Gastroesophageal sphincter (tissue), 4 donors: Measurements from ENCODE around the gene KIRREL3. TPM values are rescaled to one million over a fixed set of nuclear protein-coding genes. Genes with fewer than 3 reads are reported as not detected.

Experiments used
- ATAC-seq: fragments of 150-250 bp; one replicate; pipeline ENCODE4 v1.9.1; 2016; ENCODE audit warnings: mild to moderate bottlenecking, moderate library complexity
- H3K27ac ChIP-seq, 4 donors: fragments of 200-600 bp; sonication (generic) in 3 of 4; 1 replicate in 3 of 4; 2 replicates in 1 of 4; pipeline ENCODE4 v1.5.1; 2016 to 2019
- H3K27me3 ChIP-seq: fragments of 200-600 bp; sonication (generic); one replicate; pipeline ENCODE4 v1.5.1; 2019
- H3K36me3 ChIP-seq, 2 donors: fragments of 200-600 bp; sonication (generic); one replicate each; pipeline ENCODE4 v1.5.1; 2019; ENCODE audit warnings: control low read depth in 1 of 2
- H3K4me1 ChIP-seq, 3 donors: fragments of 200-600 bp; sonication (generic); 1 replicate in 2 of 3; 2 replicates in 1 of 3; pipeline ENCODE4 v1.5.1; 2016 to 2019; ENCODE audit warnings: control low read depth in 2 of 3
- H3K4me3 ChIP-seq, 2 donors: fragments of 200-600 bp; sonication (generic); one replicate each; pipeline ENCODE4 v1.5.1; 2019; ENCODE audit warnings: mild to moderate bottlenecking in 1 of 2, moderate library complexity in 1 of 2
- H3K9me3 ChIP-seq, 3 donors: fragments of 200-600 bp; sonication (generic); one replicate each; pipeline ENCODE4 v1.5.1; 2017 to 2019; ENCODE audit warnings: control low read depth in 2 of 3
- EP300 ChIP-seq: sonication (generic); formaldehyde crosslinking; IDR thresholded peaks from one replicate; pipeline ENCODE4 v1.6.1; 2017; ENCODE audit warnings: antibody characterized with exemption, mild to moderate bottlenecking
- POLR2A ChIP-seq, 2 donors: fragments of 450-650 bp; IDR thresholded peaks; one replicate each; pipeline ENCODE4 v1.6.1; 2017; ENCODE audit warnings: antibody characterized with exemption in 2 of 2, mild to moderate bottlenecking in 2 of 2, moderate library complexity in 1 of 2
- POLR2AphosphoS5 ChIP-seq: sonication (generic); formaldehyde crosslinking; IDR thresholded peaks from one replicate; pipeline ENCODE4 v1.6.1; 2017; ENCODE audit warnings: antibody characterized with exemption
- WGBS, 2 donors: methylation state at CpG; one replicate each; pipeline ENCODE4 v1.1.5; 2018; ENCODE audit warnings: low coverage in 1 of 2; 5-methylcytosine and 5-hydroxymethylcytosine counted together
- total RNA-seq, 4 donors: library from RNA; depleted of rRNA; stranded (reverse); fragments of >200 nt; gene quantifications; one replicate each; pipeline ENCODE4 v1.1.0, GENCODE V29; 2016
- TF ChIP-seq, protein P1 (sequence below), 4 experiments: fragments of 200-600 bp in 2 of 4; fragments of 450-650 bp in 2 of 4; sonication (generic) in 1 of 4; IDR thresholded peaks; one replicate each; pipeline ENCODE4 v1.5.1; 2017 to 2019; ENCODE audit warnings: antibody characterized with exemption in 4 of 4, mild to moderate bottlenecking in 2 of 4, moderate library complexity in 2 of 4

Gene KIRREL3
- total RNA-seq, 4 donors from 2014 or later, result 0.54 to 3.9 (median 1.4) TPM

GRCh38 chr11:126840201-126840886 is 160.2 kb downstream of the KIRREL3 start:
- Histone ChIP-seq H3K9me3 (no peaks in the 10 kb centered on the region), H3K4me1 (no peaks in the 10 kb centered on the region), H3K27ac (no peak overlapping the region), H3K36me3 (no peaks in the 10 kb centered on the region), H3K27me3 (peaks cover 13% of the 10 kb centered on the region), H3K4me3 (no peak overlapping the region)
- 60 to 68% methylated on average over 7 of the region's 7 CpGs for WGBS, 2 donors
- no peak for TF ChIP-seq POLR2AphosphoS5
- TF ChIP-seq, protein P1, sequence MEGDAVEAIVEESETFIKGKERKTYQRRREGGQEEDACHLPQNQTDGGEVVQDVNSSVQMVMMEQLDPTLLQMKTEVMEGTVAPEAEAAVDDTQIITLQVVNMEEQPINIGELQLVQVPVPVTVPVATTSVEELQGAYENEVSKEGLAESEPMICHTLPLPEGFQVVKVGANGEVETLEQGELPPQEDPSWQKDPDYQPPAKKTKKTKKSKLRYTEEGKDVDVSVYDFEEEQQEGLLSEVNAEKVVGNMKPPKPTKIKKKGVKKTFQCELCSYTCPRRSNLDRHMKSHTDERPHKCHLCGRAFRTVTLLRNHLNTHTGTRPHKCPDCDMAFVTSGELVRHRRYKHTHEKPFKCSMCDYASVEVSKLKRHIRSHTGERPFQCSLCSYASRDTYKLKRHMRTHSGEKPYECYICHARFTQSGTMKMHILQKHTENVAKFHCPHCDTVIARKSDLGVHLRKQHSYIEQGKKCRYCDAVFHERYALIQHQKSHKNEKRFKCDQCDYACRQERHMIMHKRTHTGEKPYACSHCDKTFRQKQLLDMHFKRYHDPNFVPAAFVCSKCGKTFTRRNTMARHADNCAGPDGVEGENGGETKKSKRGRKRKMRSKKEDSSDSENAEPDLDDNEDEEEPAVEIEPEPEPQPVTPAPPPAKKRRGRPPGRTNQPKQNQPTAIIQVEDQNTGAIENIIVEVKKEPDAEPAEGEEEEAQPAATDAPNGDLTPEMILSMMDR (IDR thresholded peaks at IDR 0.05), result no peak
- no peak for TF ChIP-seq EP300
- no peak for TF ChIP-seq POLR2A (IDR thresholded peaks at IDR 0.05)
- no peak for ATAC-seq

DNA sequence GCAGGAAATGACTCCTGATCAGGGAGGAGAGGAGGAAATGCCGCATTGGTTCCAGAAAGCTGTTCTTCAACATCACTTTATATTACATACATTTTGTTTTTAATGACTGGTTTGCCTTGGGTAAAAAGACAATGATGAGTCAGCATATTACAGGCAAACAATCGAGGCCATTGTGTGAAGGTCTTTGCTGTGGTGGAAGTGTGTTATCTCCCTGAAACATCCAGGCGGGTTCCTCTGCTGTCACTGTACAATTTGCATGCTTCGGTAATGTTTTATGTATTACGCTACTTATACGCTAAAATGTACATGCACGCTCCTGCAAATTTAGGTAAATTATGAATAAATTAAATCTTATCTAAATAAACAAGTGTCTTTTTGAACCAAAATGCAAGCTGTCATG is 161.1 kb downstream of the KIRREL3 start:
- H3K27ac ChIP-seq, result no peak overlapping the region
- no peak overlapping the region for H3K4me3 ChIP-seq
- no peaks in the 10 kb centered on the region for H3K4me1 ChIP-seq
- H3K36me3 ChIP-seq, result no peaks in the 10 kb centered on the region
- 67 to 74% methylated on average over 7 of the region's 7 CpGs for WGBS, 2 donors
- TF ChIP-seq POLR2A (IDR thresholded peaks at IDR 0.05) (no peak), EP300 (no peak), POLR2AphosphoS5 (no peak)
- TF ChIP-seq, protein P1 (IDR thresholded peaks at IDR 0.05), result no peak
- peaks cover 17% of the 10 kb centered on the region for H3K27me3 ChIP-seq
- no peaks in the 10 kb centered on the region for H3K9me3 ChIP-seq
- ATAC-seq, result no peak

GRCh38 chr11:126838779-126839178 is 161.8 kb downstream of the KIRREL3 start:
- Histone ChIP-seq H3K36me3 (no peaks in the 10 kb centered on the region), H3K27ac (no peak overlapping the region), H3K4me3 (no peak overlapping the region), H3K9me3 (no peaks in the 10 kb centered on the region), H3K4me1 (no peaks in the 10 kb centered on the region), H3K27me3 (peaks cover 17% of the 10 kb centered on the region)
- 42 to 67% methylated on average over 1 to 3 of the region's 5 CpGs for WGBS, 2 donors
- no peak for ATAC-seq
- TF ChIP-seq EP300, result no peak
- TF ChIP-seq POLR2A (IDR thresholded peaks at IDR 0.05), result no peak
- TF ChIP-seq POLR2AphosphoS5, result no peak
- TF ChIP-seq, protein P1 (IDR thresholded peaks at IDR 0.05), result no peak

DNA sequence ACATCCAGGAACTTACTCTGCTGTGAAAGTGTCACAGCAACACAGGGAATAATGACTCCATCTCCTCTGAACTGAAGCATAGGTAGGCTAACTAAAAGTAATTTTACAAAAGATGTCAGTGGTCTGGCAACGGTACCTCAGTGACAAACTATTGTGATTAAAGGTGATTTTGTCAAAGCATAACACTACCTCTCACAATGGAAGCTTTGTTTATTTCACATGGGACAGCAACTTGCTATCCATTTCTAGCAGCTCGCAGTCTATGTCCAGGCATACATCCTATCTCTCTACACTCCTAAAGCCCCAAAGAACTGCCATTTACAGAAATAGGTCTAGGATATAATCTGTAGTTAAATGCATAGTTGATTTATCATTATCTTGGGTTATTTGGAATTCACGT is 163.0 kb downstream of the KIRREL3 start:
- WGBS, 2 donors, result 40 to 60% methylated on average over 3 of the region's 3 CpGs
- H3K27me3 ChIP-seq, result peaks cover 25% of the 10 kb centered on the region

GRCh38 chr11:126834573-126834972 is 166.0 kb downstream of the KIRREL3 start:
- TF ChIP-seq POLR2A (IDR thresholded peaks at IDR 0.05) (no peak), EP300 (no peak), POLR2AphosphoS5 (no peak)
- TF ChIP-seq, protein P1 (IDR thresholded peaks at IDR 0.05), result no peak
- ATAC-seq, result no peak
- H3K9me3 ChIP-seq, result no peaks in the 10 kb centered on the region
- H3K4me3 ChIP-seq, result no peak overlapping the region
- 81 to 85% methylated on average over 6 to 7 of the region's 8 CpGs for WGBS, 2 donors
- no peaks in the 10 kb centered on the region for H3K4me1 ChIP-seq
- H3K36me3 ChIP-seq, result no peaks in the 10 kb centered on the region
- no peak overlapping the region for H3K27ac ChIP-seq
- H3K27me3 ChIP-seq, result peaks cover 25% of the 10 kb centered on the region

More for the DNA sequence above, 163.0 kb downstream of the KIRREL3 start:
- Histone ChIP-seq H3K9me3 (no peaks in the 10 kb centered on the region), H3K4me3 (no peak overlapping the region), H3K36me3 (no peaks in the 10 kb centered on the region), H3K4me1 (no peaks in the 10 kb centered on the region), H3K27ac (no peak overlapping the region)
- TF ChIP-seq EP300 (no peak), POLR2A (IDR thresholded peaks at IDR 0.05) (no peak), POLR2AphosphoS5 (no peak)
- TF ChIP-seq, protein P1 (IDR thresholded peaks at IDR 0.05), result no peak
- ATAC-seq, result no peak
